Measurements from ENCODE around the gene RIN2.

RIN2 gene

DNA sequence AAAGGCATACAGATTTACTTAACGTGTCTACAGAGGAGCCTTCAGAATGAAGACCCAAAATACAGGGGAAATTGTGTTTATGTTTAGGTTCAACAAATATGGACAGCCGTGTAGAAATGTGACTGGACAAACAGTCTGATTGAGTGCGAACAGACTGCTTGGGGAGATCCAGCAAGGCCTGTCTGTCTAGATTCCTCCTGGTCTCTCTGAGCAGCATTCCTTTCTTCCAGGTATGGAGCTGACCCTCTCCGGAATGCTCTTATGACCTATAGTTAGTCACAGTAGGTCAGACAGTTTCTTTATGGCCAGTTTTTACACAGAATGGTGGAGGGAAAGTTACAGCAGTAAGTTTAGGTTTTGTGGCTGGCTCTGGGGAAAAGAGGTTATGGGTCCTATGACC lies 9.0 kb downstream of the RIN2 start:
- no peak for DNase-seq

DNA sequence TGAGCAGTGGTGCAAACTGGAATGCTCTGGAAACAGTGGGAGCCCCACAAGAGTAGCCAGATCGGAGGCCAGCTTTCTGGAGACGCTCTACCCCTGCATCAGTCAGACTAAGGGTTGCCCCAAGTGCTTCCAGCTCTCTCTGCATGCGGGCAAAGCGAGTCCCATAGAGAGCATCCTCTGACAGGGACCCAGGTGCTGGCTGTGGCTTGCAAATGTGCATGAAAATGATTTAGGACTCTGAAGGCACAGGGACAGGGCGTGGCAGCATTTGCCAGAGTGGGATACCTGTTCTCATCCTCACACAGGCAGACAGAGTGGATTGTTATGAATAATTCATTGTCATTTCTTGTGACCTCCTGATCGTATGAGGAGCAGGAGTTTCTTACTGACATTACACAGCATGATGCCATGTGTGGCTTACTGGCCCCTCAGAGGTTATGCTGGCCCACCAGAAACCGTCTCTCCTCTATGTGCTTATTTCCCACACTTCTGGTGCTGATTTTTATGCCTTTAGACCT lies 10.3 kb downstream of the RIN2 start:
- DNase-seq = no peak

DNA sequence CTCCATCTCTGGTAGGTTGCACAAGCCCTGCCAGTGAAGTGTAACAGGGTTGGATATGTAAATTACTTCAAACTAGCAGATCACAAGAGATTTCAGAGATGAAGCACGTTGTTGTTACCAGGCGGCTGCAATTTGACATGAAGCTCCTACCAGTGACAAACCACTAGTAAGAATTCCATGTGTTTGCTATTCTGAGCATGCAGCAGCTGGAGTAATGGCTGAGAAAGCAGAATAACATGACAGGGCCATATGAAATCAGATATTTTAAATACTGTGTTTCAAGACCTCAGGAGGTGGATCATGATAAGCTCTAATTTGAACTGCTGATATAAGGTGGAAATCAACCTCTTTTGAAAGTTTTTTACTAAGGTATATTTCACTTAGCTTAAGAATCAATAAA lies 11.4 kb downstream of the RIN2 start:
- DNase-seq = no peak

DNA sequence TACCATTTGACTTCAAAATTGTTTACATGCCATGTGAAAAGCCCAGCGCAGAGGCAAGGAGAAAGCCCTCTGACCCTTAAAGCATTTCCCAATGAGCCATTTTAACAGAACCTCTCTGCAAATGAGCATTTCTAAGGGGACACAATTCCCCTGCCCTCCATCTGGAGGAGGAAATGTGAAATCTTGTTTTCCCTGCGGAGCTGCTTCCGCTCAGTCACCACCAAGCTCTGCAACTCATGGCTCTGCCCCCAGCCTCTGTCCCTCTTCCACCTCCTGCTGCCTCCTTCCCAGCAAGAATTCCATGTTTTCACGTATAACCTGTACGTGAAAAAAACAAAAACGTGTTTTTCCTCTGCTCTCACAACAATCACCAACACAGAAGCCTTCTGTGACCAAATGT lies 12.3 kb downstream of the RIN2 start:
- no peak for DNase-seq

DNA sequence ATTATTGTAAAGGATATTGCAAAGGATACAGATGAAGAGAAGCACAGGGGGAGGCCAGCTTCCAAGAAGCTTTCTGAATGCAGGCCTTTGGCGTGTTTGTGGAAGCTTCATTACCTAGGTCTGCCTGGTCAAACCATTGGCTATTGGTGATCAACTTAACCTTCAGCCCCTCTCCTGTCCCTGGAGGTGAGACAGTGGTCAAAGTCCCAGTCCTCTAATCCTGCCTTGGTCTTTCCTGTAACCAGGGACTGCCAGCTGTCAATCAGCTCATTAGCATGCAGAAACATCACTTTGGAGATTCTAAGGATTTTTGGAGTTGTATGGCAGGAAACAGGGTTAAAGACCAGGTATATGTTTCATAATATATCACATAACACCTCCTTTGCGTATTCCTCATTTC lies 13.0 kb downstream of the RIN2 start:
- no peak for DNase-seq

DNA sequence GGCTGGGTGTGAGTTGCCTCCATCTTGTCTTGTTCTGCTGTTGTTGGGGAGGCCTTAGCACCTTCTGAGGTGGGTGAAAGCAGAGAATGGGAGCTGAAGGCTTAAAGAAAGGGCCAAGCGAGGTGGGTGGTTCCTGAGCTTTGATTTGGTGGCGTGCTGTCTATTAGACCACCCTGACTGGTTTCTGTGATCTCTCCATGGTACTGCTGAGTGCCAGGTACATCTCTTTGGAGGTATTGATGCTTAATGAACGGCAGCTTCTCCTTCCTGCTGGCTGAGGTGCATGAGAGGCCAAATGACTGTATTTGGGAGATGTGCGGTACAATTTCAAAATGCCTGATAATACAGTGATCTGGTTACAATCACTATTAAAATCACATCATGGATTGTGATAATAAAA lies 15.4 kb downstream of the RIN2 start:
- DNase-seq = no peak

DNA sequence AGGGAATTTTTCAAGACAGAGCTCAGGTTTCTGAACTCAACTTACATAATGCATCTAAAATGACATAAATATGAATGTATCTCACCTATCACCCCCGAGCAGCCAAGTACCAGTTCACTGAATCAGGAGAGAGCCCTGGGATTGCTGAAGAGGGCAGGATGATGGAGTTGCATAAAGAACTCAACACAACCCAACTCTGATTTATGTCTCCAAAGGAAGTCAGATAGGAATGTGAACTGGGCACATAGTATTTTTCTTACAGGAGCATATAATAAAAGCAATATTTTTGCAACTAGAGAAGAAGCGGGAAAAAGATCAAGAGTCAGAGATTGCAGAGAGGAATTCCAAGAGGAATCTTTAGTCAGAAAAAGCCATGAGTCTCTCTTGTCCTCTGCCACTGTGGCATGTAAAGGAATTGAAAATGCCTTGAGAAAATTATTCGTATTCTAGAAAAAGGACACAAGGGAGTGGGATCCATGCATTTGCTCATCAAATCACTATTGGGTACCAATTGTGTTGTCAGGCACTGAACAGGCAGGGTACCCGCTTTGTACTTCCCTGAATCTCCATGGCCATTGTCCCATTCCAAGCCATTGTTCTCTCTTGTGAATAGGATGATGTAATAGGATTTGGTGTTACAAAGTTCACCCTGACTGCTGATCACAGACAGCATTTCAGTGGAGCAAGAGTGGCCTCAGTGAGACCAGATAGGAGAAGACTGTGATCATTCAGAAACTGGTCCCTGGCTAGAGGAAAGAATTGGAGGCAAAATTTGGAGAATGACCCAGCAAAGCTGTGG lies 16.3 kb downstream of the RIN2 start:
- DNase-seq = no peak

DNA sequence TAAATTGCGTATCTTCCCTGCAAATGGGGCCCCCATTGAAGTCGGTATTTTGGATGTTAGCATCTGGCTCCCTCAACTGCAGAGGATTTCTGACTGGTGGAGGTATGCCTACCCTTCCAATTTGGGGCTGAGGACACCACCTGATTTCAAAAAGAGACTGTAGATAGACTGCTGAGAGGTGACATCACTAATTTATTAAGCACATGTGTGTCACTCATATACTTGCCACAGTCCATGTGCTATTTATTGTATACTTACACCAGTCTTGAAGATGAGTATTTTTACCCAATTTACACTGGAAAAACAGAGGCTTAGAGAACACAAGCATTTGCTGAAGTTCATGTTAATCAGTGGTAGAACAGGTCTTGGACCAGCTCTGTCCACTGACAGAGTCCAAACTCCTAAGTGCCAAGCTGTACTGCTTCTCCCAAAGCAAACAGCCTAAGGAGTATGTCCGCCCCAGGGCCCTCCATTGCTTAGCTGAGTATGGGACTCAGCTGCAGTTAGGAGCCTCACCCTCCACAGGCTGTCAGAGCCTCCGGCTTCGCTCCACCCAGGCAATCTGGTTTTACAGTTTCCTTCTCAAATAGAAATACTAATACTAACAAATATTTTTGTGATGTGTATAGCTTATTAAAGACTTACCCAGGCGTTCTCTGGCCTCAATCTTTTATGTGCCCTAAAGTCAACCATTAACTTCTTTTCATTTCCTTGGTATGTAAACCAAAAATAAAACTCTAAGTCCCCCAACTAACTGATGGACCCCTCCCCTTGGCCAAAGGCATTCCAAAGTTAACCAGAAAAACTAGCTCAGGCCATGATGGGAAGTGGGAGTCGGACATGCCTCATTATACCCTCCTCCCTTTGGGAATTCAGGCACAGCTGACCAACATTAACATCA lies 17.5 kb downstream of the RIN2 start:
- DNase-seq = no peak

DNA sequence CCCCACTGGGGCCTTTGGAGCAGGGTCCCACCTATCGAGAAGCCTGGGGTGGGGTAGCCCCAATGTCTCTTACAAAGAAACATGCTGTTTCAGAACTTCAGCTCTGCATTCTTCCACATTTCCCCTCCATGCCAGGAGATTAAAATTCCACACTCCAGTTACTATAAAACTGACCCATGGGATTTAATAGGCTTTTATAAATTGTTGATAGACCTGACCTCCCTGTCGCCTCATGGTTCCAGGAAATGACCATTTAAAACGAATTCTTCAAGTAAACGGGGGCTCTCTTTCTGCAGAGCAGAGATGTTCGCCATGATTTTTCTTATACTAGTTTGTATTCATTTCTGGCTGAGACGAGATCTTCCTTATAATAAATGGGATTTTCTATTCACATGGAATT lies 19.3 kb downstream of the RIN2 start:
- DNase-seq = no peak

DNA sequence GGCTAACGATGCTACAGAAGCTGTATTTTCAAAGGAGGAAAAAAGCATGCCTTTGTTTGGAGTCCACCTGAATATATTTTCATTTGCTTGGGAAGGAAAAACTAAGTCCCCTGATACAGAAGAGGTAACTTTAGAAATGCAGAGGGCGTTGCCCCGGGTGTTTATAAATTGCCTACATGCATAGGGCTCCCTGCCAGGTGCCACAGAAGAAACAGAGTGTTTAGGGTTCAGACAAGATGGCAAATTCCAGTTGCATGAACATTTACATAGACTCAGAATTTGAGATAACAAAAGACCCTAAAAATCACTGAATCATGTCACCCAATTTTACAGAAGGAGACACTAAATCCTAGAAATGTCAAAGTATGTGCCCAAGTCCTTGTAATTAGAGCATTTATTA lies 19.9 kb downstream of the RIN2 start:
- no peak for DNase-seq

DNA sequence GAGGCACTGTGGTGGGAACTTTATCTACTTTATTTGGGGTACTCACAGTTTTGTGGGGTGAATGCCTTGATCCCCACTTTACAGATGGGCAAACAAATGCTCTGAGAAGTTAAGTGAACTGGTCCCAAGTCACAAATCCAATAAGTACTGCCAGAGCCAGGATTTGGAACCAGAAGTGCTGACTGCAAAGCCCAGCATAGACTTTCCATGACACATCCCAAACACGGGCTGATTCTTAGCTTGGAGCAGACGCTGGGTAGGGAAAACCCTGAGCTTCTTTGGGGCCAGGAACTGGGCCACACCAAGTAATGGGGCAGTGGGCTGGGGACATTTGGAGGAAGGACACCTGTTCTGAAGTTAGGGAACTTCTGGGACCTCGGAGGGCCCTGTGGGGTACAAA lies 20.3 kb downstream of the RIN2 start:
- no peak for DNase-seq

DNA sequence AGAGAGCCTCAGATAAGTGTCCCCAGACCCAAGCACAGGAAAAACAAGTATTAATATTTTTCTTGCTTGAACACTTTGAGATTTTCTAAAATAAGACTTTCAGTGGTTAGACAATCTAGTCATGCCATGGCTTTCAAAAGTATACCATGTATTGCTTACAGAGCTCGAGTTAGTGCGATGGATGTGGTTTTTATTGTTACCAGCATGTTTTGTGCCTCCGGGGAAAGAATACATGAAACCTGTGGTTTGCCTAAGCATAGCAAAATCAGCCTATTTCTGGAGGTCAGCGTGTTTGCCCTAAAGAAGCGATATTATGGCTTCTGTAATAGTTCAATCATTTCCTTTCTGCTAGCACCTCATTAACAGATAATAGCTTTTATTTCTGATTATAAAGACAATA lies 21.6 kb downstream of the RIN2 start:
- no peak for DNase-seq

DNA sequence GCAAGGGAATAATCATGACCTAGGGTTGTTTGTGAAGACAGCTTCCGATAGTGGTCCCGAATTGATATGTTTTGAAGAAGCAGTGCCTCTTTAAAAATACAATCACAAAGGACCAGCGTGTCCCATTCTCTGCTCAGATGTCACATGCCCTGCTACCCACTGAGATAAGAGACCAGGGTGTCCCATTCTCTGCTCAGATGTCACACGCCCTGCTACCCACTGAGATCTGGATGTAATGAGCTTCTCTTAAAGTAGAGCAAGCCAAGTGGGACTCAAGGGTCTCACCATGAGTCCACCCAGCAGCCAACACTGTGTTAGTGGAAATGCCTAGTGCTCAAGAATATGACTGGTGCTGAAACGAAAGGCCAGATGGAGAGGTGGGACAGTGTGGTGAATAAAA lies 22.2 kb downstream of the RIN2 start:
- DNase-seq = no peak

DNA sequence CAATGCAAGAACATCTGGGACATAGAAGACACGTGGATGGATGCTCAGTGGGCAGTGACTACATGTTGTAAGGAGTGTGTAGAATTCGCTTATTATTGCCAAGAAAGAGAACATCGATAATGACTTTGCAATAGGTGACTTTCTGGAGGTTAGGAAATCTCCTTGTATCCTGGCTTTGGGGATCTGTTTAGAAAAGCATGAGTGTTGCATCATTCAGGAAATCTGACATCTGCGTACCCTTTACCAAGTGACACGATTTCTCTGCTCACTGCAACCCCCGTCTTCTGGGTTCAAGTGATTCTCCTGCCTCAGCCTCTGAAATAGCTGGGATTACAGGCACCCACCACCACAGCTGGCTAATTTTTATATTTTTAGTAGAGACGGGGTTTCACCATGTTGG lies 23.2 kb downstream of the RIN2 start:
- DNase-seq = no peak

DNA sequence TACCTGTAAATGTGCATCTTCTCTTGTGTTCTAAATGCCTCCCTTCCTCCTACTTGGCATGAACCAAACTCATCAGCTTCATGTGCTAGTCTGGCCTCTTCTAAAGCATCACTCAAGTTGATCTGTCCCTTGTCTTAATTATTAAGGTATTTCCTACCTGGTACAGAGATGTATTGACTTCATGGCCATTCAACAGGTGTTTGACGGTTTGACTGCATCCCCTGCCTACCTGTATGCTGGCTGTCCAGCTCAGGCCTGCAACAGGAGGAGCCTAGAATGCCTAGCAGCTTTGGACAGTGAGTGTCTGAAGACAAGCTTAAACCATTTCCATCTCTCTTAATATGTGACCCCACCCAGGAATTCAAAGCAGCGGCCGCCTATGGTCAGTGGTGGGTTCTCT lies 24.6 kb downstream of the RIN2 start:
- no peak for DNase-seq

DNA sequence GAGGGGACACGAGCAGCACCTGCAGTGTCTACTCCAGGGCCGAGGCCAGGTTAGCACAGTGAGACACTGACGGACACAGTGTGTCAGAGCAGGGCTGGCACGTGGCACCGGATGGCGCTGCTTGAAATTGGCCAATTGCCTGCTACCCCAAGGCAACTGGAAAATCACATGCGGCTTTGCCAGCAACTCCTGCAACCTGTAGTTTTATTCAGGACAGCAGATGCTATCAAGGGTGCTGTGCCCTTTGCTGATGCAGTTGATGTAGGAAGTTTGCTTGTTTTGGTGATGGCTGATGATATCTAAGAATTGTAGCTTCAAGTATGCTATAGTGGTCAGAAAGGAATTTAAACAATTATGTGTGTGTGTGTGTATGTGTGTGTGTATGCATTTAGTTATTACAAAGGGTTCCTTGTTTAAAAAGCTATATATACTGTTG lies 25.9 kb downstream of the RIN2 start:
- DNase-seq = no peak

DNA sequence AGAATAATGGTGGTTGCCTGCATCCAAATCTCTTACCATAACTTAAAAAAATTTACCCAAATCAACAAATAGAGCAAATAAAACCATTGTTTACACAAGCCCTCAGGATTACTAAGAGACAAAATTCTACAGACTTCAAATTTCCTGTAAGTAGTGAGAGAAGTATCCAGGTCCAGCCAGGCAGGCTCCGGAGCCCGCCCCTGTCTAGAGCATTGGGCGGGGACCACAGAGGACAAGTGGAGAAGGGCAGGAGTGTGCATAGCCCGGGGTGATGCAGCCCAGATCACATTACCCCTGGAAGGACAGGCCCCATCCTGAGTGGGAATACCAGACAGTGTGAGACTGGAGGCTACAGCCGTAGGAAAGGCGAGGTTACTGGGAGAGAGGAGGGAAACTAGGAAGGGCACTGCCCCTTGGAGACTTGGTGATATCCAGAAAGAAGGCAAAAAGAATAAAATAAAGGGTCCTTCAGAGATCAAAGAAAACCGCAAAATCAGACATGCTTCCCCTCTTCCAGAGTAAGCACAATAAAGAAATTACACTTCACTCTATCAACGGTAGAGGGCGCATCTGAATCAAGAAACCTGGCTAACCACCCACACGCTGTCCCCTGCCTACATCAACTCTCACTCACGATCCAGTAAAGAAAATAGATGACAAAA lies 26.6 kb downstream of the RIN2 start:
- DNase-seq = peak; percentile 45

DNA sequence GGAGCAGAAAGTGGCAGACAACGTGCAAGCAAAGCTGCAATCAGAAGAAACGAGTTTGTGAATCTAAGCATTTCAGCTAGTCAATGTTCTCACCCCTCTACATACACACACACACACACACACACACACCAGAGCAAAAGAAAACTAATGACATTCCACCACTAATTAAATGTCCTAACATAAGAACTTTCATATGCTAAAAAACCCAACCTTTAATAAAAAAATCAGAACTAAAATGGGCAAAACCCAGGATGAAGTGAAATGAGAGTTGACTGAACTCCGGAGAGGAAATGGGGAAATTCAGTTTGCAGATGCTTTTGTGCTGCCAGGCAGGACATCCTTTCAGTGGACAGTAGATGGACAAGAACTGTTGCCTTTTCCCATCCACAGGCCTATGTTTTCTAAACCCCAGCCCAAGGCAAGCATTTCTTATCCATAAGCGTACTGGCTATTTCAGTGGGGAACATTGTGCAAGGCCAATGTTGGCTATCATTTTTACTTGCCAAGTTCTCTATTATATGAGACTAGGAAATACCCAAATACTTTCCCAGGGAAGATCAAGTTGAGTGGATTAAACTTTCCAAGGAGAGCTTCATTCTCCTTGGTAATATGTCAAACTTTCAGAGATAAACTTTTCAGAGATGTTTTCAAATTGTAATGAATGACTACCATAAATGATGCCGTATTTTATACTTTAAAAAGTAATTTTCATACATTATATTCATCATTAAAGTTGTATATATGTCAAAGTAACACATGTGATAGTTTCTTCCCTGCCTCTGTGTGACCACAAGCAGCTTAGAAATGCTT lies 27.3 kb downstream of the RIN2 start:
- no peak for DNase-seq

DNA sequence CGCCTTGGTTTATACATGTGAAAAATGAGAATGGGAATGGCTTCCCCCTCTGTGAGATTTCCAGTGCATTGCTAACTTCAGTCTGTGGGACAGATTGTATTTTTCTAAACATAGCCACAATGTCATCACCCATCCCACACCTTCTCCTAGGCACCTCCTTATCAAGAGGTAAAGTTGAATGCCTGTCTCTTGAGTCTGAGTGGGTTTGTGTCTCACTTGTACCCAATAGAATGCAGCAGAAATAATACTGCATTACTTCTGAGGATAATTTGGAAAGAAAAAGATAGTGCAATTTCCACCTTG lies 27.9 kb downstream of the RIN2 start:
- no peak for DNase-seq

DNA sequence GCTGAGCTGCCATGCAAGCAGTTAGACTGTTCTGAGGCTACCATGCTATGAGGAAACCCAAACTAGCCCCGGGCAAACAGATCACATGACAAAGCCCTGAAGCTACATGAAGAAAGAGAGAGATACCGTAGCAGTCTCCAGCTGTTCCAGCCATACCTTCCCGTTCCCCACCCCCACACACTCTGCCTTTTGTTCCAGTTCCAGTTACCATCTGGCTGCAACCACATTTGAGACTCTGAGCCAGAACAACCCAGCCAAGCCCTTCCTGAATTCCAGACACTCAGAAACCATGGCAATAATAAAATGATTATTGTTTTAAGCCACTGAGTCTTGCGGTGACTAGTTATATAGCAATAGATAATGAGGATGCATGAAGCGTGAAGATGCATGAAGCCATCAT lies 28.3 kb downstream of the RIN2 start:
- no peak for DNase-seq

DNA sequence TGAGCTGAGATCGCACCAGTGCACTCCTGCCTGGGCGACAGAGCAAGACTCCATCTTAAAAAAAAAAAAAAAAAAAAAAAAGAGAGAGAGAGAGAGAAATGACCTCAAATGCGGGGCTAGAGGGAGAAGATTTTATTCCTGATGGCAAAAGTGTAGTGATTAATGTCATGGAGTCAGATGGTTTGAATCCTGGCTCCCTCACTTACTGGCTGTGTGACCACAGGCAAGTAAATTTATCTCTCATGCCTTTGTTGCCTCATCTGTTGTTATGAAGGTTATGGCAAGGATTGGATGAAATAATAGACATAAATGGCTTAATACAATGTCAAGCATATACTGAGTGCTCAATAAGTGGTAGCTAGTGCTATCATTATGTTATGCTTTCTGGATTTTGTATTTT lies 29.3 kb downstream of the RIN2 start:
- DNase-seq = no peak

DNA sequence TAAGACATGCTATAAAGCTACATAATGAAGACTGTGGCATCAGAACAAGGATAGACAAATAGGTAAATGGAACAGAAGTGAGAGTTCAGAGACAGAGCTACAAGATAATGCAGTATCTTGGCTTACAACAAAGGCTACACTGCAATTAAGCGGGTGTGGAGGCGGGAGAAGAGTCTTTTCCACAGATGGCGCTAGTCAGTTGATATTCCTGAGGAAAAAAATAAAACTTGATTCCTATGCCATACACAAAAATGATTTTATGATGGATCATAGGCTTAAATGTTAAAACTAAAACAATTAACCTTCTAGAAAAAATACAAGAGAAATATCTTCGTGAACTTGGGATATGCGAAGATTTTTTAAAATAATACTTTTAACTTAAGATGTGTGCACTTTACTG lies 31.0 kb downstream of the RIN2 start:
- DNase-seq = no peak

DNA sequence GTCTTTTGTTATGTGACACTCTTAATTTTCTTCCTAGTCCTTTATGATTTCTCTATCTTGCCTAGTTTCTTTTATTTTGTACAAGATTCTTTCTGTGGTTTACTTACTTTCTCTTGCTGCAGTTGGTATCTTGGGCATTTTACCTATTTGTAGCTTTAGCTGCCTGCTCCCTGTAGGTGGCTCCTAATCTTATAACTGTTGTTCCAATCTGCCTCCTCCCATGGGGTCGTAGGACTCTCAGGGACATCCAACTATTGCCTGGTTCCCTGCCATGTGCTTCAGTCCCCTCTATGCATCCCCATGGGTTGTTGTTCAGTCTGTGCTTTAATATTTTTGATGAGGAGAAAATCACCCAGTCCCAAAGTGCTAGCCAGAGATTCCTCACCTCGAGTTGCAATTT lies 31.4 kb downstream of the RIN2 start:
- DNase-seq = no peak

Measured in stimulated activated CD8-positive, alpha-beta memory T cell treated with anti-CD3 and anti-CD28 coated beads, Interleukin-4, amount 100 ng/mL, for 48 hours (primary cell).